ENCODE measurements around the gene PLIN1. TPM values are rescaled to one million over a fixed set of nuclear protein-coding genes. Genes with fewer than 3 reads are reported as not detected.
"Not testable (repeated sequence)": the region's sequence is repeated elsewhere in the genome, so short reads cannot be mapped to it uniquely, and the experiment has no call there.

The PLIN1 gene
- total RNA-seq, 1 donor from 2014 or later: 0.14 TPM

GRCh38 chr15:89693696-89694095 lies 14.5 kb upstream of the PLIN1 start:
- no peak for FAIRE-seq
- Histone ChIP-seq H3K36me3 (ENCODE audit: insufficient read depth, low read length) (no peaks in the 10 kb centered on the region), H3K9me3 (ENCODE audit: insufficient read depth, low read depth, low read length) (no peaks in the 10 kb centered on the region), H3K27me3 (ENCODE audit: insufficient read depth, low read length) (peaks cover 3% of the 10 kb centered on the region), H3K9ac (ENCODE audit: low read length) (no peak overlapping the region), H2AFZ (ENCODE audit: low read depth, low read length) (no peak overlapping the region), H4K20me1 (ENCODE audit: insufficient read depth, low read length) (no peaks in the 10 kb centered on the region), H3K4me3 (ENCODE audit: insufficient read depth, low read depth, low read length) (no peak overlapping the region), H3K4me2 (ENCODE audit: low read length) (no peak overlapping the region), H3K4me1 (ENCODE audit: insufficient read depth, low read length) (peaks cover 4% of the 10 kb centered on the region), H3K27ac (ENCODE audit: low read depth, low read length) (no peak overlapping the region), H3K79me2 (ENCODE audit: insufficient read depth, low read length) (no peaks in the 10 kb centered on the region)
- Mint-ChIP-seq H3K9me3 (ENCODE audit: unreplicated experiment) (peaks cover 2% of the 10 kb centered on the region), H3K27me3 (ENCODE audit: low read depth, unreplicated experiment) (peaks cover 16% of the 10 kb centered on the region), H3K27ac (ENCODE audit: unreplicated experiment) (no peak overlapping the region), H3K4me1 (ENCODE audit: low read depth, unreplicated experiment) (no peaks in the 10 kb centered on the region), H3K36me3 (ENCODE audit: low read depth, unreplicated experiment) (no peaks in the 10 kb centered on the region), H3K4me3 (ENCODE audit: unreplicated experiment) (no peak overlapping the region)
- TF ChIP-seq CTCF (IDR thresholded peaks at IDR 0.05; ENCODE audit: insufficient read depth, low read depth, low read length) (no peak), EZH2 (IDR thresholded peaks at IDR 0.05; ENCODE audit: insufficient read depth, low read length) (no peak)
- no peak for DNase-seq (ENCODE audit: low read depth)

- no peaks in the 10 kb centered on the region for H3K9me3 ChIP-seq (ENCODE audit: insufficient read depth, low read depth, low read length)
- H3K4me3 ChIP-seq (ENCODE audit: insufficient read depth, low read depth, low read length): no peak overlapping the region
- no peak overlapping the region for H2AFZ ChIP-seq (ENCODE audit: low read depth, low read length)
- DNase-seq (ENCODE audit: low read depth) (no peak), FAIRE-seq (no peak)
- Mint-ChIP-seq H3K27ac (ENCODE audit: unreplicated experiment) (no peak overlapping the region), H3K36me3 (ENCODE audit: low read depth, unreplicated experiment) (no peaks in the 10 kb centered on the region), H3K4me1 (ENCODE audit: low read depth, unreplicated experiment) (no peaks in the 10 kb centered on the region), H3K4me3 (ENCODE audit: unreplicated experiment) (no peak overlapping the region), H3K27me3 (ENCODE audit: low read depth, unreplicated experiment) (peaks cover 16% of the 10 kb centered on the region), H3K9me3 (ENCODE audit: unreplicated experiment) (peaks cover 2% of the 10 kb centered on the region)
- no peak overlapping the region for H3K9ac ChIP-seq (ENCODE audit: low read length)
- H3K27me3 ChIP-seq (ENCODE audit: insufficient read depth, low read length): peaks cover 3% of the 10 kb centered on the region
- peaks cover 4% of the 10 kb centered on the region for H3K4me1 ChIP-seq (ENCODE audit: insufficient read depth, low read length)
- H3K36me3 ChIP-seq (ENCODE audit: insufficient read depth, low read length): no peaks in the 10 kb centered on the region
- TF ChIP-seq CTCF (IDR thresholded peaks at IDR 0.05; ENCODE audit: insufficient read depth, low read depth, low read length): no peak
- TF ChIP-seq EZH2 (IDR thresholded peaks at IDR 0.05; ENCODE audit: insufficient read depth, low read length): no peak
- H3K79me2 ChIP-seq (ENCODE audit: insufficient read depth, low read length): no peaks in the 10 kb centered on the region
- no peak overlapping the region for H3K27ac ChIP-seq (ENCODE audit: low read depth, low read length)
- H3K4me2 ChIP-seq (ENCODE audit: low read length): no peak overlapping the region
- H4K20me1 ChIP-seq (ENCODE audit: insufficient read depth, low read length): no peaks in the 10 kb centered on the region
Measured at GRCh38 chr15:89693091-89693490, 13.9 kb upstream of the PLIN1 start.

- FAIRE-seq: no peak
- H3K4me1 Mint-ChIP-seq (ENCODE audit: low read depth, unreplicated experiment): peaks cover 2% of the 10 kb centered on the region
- peak; percentile 29 for DNase-seq (ENCODE audit: low read depth)
- H3K27me3 Mint-ChIP-seq (ENCODE audit: low read depth, unreplicated experiment): peaks cover 11% of the 10 kb centered on the region
- Histone ChIP-seq H4K20me1 (ENCODE audit: insufficient read depth, low read length) (no peaks in the 10 kb centered on the region), H3K9ac (ENCODE audit: low read length) (peak within 1 kb of the TSS; percentile 79), H3K27ac (ENCODE audit: low read depth, low read length) (no peak within 1 kb of the TSS), H3K27me3 (ENCODE audit: insufficient read depth, low read length) (peaks cover 3% of the 10 kb centered on the region), H3K4me3 (ENCODE audit: insufficient read depth, low read depth, low read length) (peak within 1 kb of the TSS; percentile 93), H3K79me2 (ENCODE audit: insufficient read depth, low read length) (no peaks in the 10 kb centered on the region), H3K4me1 (ENCODE audit: insufficient read depth, low read length) (peaks cover 4% of the 10 kb centered on the region), H3K36me3 (ENCODE audit: insufficient read depth, low read length) (no peaks in the 10 kb centered on the region), H3K4me2 (ENCODE audit: low read length) (peak within 1 kb of the TSS; percentile 99), H3K9me3 (ENCODE audit: insufficient read depth, low read depth, low read length) (no peaks in the 10 kb centered on the region), H2AFZ (ENCODE audit: low read depth, low read length) (peak within 1 kb of the TSS; percentile 100)
- H3K9me3 Mint-ChIP-seq (ENCODE audit: unreplicated experiment): peaks cover 2% of the 10 kb centered on the region
- TF ChIP-seq CTCF (IDR thresholded peaks at IDR 0.05; ENCODE audit: insufficient read depth, low read depth, low read length) (no peak), EZH2 (IDR thresholded peaks at IDR 0.05; ENCODE audit: insufficient read depth, low read length) (no peak)
- no peaks in the 10 kb centered on the region for H3K36me3 Mint-ChIP-seq (ENCODE audit: low read depth, unreplicated experiment)
- peak within 1 kb of the TSS; percentile 47 for H3K27ac Mint-ChIP-seq (ENCODE audit: unreplicated experiment)
- peak within 1 kb of the TSS; percentile 93 for H3K4me3 Mint-ChIP-seq (ENCODE audit: unreplicated experiment)
Measured at GRCh38 chr15:89690276-89691218, 11.4 kb upstream of the PLIN1 start, which contains the start of the genes PEX11A and WDR93. Gene PEX11A, minus strand, starts transcription at chr15:89690754. Its CDS starts 122 bp downstream, at chr15:89690632. Gene WDR93, plus strand, starts transcription at chr15:89690811. Its CDS starts 10,936 bp downstream, at chr15:89701747.

- Histone ChIP-seq H2AFZ (ENCODE audit: low read depth, low read length) (peak overlapping the region; percentile 100), H3K4me2 (ENCODE audit: low read length) (peak overlapping the region; percentile 99), H3K9ac (ENCODE audit: low read length) (peak overlapping the region; percentile 79), H3K4me3 (ENCODE audit: insufficient read depth, low read depth, low read length) (peak overlapping the region; percentile 93)
- H3K27ac ChIP-seq (ENCODE audit: low read depth, low read length); H3K4me1 Mint-ChIP-seq (ENCODE audit: low read depth, unreplicated experiment); H3K36me3 ChIP-seq (ENCODE audit: insufficient read depth, low read length); H3K9me3 Mint-ChIP-seq (ENCODE audit: unreplicated experiment); H3K27me3 ChIP-seq (ENCODE audit: insufficient read depth, low read length); H3K79me2 ChIP-seq (ENCODE audit: insufficient read depth, low read length); H4K20me1 ChIP-seq (ENCODE audit: insufficient read depth, low read length); H3K27me3 Mint-ChIP-seq (ENCODE audit: low read depth, unreplicated experiment); H3K4me1 ChIP-seq (ENCODE audit: insufficient read depth, low read length); H3K9me3 ChIP-seq (ENCODE audit: insufficient read depth, low read depth, low read length); FAIRE-seq; H3K36me3 Mint-ChIP-seq (ENCODE audit: low read depth, unreplicated experiment); DNase-seq (ENCODE audit: low read depth): not testable (repeated sequence)
- peak overlapping the region; percentile 93 for H3K4me3 Mint-ChIP-seq (ENCODE audit: unreplicated experiment)
- peak overlapping the region; percentile 26 for H3K27ac Mint-ChIP-seq (ENCODE audit: unreplicated experiment)
Measured at GRCh38 chr15:89689930-89690275, 10.7 kb upstream of the PLIN1 start.
